ENCODE measurements around the gene KAT6B.
A peak's percentile ranks its signal among the peaks of the same experiment; 100 is the strongest.
"Not testable (repeated sequence)": the region's sequence is repeated elsewhere in the genome, so short reads cannot be mapped to it uniquely, and the experiment has no call there.

The KAT6B gene

GRCh38 chr10:74913377-74913979 lies 87.1 kb downstream of the KAT6B start:
- H3K4me3 ChIP-seq (ENCODE audit: low read length) = no peak overlapping the region
- TF ChIP-seq, protein P1, sequence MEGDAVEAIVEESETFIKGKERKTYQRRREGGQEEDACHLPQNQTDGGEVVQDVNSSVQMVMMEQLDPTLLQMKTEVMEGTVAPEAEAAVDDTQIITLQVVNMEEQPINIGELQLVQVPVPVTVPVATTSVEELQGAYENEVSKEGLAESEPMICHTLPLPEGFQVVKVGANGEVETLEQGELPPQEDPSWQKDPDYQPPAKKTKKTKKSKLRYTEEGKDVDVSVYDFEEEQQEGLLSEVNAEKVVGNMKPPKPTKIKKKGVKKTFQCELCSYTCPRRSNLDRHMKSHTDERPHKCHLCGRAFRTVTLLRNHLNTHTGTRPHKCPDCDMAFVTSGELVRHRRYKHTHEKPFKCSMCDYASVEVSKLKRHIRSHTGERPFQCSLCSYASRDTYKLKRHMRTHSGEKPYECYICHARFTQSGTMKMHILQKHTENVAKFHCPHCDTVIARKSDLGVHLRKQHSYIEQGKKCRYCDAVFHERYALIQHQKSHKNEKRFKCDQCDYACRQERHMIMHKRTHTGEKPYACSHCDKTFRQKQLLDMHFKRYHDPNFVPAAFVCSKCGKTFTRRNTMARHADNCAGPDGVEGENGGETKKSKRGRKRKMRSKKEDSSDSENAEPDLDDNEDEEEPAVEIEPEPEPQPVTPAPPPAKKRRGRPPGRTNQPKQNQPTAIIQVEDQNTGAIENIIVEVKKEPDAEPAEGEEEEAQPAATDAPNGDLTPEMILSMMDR (IDR thresholded peaks at IDR 0.05; ENCODE audit: insufficient read depth, low read depth, low read length, missing control alignments) = no peak
- DNase-seq (ENCODE audit: low read depth) = no peak

DNA sequence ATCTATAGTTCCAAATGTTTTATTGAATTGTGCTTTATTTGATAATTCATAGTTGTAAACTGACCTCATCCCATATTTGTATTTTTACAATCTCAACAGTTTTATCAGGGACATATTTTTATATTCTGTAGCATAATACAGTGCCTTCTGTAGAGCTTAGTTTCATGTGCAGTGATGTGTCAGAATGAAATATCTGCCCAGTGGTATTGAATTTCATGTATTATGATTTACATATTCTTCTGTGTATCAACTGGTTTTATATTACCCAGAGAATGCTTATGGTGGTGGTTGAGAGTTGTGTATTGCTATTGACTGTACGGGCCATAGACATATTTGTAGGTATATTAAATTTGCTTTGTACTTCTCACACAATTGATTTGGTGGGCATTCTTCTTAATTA lies 89.9 kb downstream of the KAT6B start:
- H3K4me3 ChIP-seq (ENCODE audit: low read length) = no peak overlapping the region
- no peak for DNase-seq (ENCODE audit: low read depth)
- TF ChIP-seq, protein P1 (IDR thresholded peaks at IDR 0.05; ENCODE audit: insufficient read depth, low read depth, low read length, missing control alignments) = no peak

GRCh38 chr10:74917481-74918077 lies 91.2 kb downstream of the KAT6B start:
- TF ChIP-seq, protein P1 (IDR thresholded peaks at IDR 0.05; ENCODE audit: insufficient read depth, low read depth, low read length, missing control alignments) = no peak
- DNase-seq (ENCODE audit: low read depth) = peak; percentile 95
- H3K4me3 ChIP-seq (ENCODE audit: low read length) = no peak overlapping the region

DNA sequence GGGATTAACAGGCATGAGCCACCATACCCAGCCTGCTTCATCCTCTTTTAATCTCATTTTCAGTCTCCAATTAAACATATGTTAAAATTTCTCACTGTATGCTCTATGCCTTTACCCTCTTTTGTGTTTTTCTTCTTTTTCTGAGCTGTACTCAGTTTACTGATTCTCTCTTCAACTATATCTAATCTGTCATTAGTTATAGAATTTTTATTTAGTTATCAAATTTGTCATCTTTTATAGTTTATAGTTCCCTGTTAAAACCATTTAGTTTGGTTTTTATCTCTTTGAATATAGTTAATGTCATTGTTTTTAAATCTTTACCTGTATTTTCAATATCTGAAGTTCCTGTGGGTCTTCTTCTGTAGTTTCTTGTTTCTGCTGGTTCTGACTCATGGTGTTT lies 93.3 kb downstream of the KAT6B start:
- TF ChIP-seq, protein P1 (IDR thresholded peaks at IDR 0.05; ENCODE audit: insufficient read depth, low read depth, low read length, missing control alignments) = no peak
- no peak for DNase-seq (ENCODE audit: low read depth)
- H3K4me3 ChIP-seq (ENCODE audit: low read length) = no peak overlapping the region

DNA sequence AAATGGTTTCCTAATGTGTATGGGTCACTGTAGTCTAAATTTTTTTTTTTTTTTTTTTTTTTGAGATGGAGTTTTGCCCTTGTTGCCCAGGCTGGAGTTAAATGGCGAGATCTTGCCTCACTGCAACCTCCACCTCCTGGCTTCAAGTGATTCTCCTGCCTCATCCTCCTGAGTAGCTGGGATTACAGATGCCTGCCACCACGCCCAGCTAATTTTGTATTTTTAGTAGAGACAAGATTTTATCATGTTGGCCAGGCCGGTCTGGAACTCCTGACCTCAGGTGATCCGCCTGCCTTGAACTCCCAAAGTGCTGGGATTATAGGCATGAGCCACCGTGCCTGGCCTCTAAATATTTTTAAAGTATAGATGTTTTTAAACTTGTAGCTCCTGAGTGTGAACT lies 94.7 kb downstream of the KAT6B start:
- H3K4me3 ChIP-seq (ENCODE audit: low read length); DNase-seq (ENCODE audit: low read depth): not testable (repeated sequence)

DNA sequence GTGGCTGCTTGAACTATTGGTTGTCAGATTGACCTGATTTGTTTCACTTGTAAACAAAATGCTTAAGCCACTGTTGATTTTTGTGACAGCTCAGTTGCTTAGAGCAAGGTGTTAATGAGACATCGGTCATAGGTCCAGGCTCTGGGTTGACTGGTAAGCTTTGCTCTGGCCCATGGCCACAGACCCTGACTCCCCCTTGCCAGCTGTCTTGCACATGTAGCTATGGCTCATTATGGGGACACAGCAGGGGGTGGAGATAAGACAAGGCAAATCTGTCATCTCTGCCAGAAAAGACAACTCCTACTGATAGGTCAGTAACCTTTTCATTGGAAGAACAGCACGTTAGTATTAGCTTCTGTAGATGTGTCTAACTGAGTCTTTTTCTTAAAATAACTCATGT lies 95.3 kb downstream of the KAT6B start:
- DNase-seq (ENCODE audit: low read depth) = no peak
- TF ChIP-seq, protein P1 (IDR thresholded peaks at IDR 0.05; ENCODE audit: insufficient read depth, low read depth, low read length, missing control alignments) = no peak
- H3K4me3 ChIP-seq (ENCODE audit: low read length) = no peak overlapping the region

DNA sequence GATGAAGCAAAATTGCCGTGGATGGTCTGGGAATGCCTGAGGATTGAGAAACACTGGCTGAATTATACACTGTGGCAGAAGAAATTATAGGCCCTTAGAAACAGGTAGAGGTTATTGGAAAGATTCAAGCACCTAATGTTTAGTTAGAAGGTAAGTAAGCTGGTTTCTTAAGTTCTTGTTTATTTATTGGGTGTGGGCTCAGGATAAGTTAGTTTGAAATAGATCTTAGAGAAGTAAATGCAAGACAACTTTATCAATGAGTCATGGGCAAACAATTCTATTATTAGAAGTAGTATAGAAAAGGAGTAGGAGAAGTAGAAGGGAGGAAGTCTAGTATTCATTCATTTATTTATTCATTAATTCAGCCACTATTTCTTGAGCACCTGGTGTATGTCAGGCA lies 96.5 kb downstream of the KAT6B start:
- H3K4me3 ChIP-seq (ENCODE audit: low read length) = no peak overlapping the region
- TF ChIP-seq, protein P1 (IDR thresholded peaks at IDR 0.05; ENCODE audit: insufficient read depth, low read depth, low read length, missing control alignments) = no peak
- peak; percentile 70 for DNase-seq (ENCODE audit: low read depth)

Measured in epithelial cell of esophagus (primary cell).